Thoracic aorta (tissue), 2 donors: Measurements from ENCODE around the gene CAPN14. TPM values are rescaled to one million over a fixed set of nuclear protein-coding genes. Genes with fewer than 3 reads are reported as not detected.

Experiments
- ATAC-seq: fragments of 150-250 bp; one replicate; pipeline ENCODE4 v1.8.0; 2017; ENCODE audit warnings: low read depth; ENCODE audit not compliant: insufficient number of reproducible peaks, low FRiP score
- DNase-seq: peaks from one replicate; pipeline ENCODE4 v3.0.0-alpha.2; 2020; ENCODE audit warnings: low spot score
- H3K27ac ChIP-seq, 2 donors: fragments of 200-600 bp; sonication (generic); 1 replicate in 1 of 2; 2 replicates in 1 of 2; pipeline ENCODE4 v1.5.1; 2016; ENCODE audit warnings: mild to moderate bottlenecking in 2 of 2, moderate library complexity in 2 of 2
- H3K27me3 ChIP-seq: fragments of 200-600 bp; sonication (generic); replicated peaks from 2 replicates; pipeline ENCODE4 v1.6.0; 2016; ENCODE audit warnings: mild to moderate bottlenecking; ENCODE audit not compliant: insufficient read depth
- H3K36me3 ChIP-seq: fragments of 200-600 bp; sonication (generic); one replicate; pipeline ENCODE4 v1.5.1; 2016
- H3K4me1 ChIP-seq, 2 donors: fragments of 200-600 bp; sonication (generic); 1 replicate in 1 of 2; 2 replicates in 1 of 2; pipeline versions ENCODE4 v1.5.1 to v1.6.0; 2016; ENCODE audit warnings: low read depth in 2 of 2, mild to moderate bottlenecking in 1 of 2; ENCODE audit not compliant: control insufficient read depth in 1 of 2
- H3K4me3 ChIP-seq: fragments of 200-600 bp; sonication (generic); 2 replicates; pipeline ENCODE4 v1.5.1; 2016; ENCODE audit warnings: mild to moderate bottlenecking
- H3K9me3 ChIP-seq: fragments of 200-600 bp; sonication (generic); 2 replicates; pipeline ENCODE4 v1.5.1; 2016
- CTCF ChIP-seq: fragments of 200-600 bp; sonication (generic); IDR thresholded peaks from one replicate; pipeline ENCODE4 v1.5.1; 2019; ENCODE audit warnings: antibody characterized with exemption
- total RNA-seq, 2 donors: library from RNA; depleted of rRNA; stranded (reverse); fragments of >200 nt; gene quantifications; one replicate each; pipeline versions ENCODE4 v1.1.0 to v1.2.3, GENCODE V29; 2016

Gene CAPN14
- total RNA-seq, 2 donors from 2014 or later, result 0.14 TPM; not detected in 1

- Histone ChIP-seq H3K36me3 (no peaks in the 10 kb centered on the region), H3K27ac (no peak overlapping the region), H3K9me3 (no peaks in the 10 kb centered on the region), H3K4me3 (no peak overlapping the region), H3K4me1 (no peaks in the 10 kb centered on the region), H3K27me3 (no peaks in the 10 kb centered on the region)
- TF ChIP-seq CTCF, result no peak
- ATAC-seq, result no peak
- no peak for DNase-seq
These were observed 24.4 kb downstream of the CAPN14 start for GRCh38 chr2:31192851-31193392.

- Histone ChIP-seq H3K4me1 (no peaks in the 10 kb centered on the region), H3K27ac (no peak overlapping the region), H3K9me3 (no peaks in the 10 kb centered on the region), H3K36me3 (no peaks in the 10 kb centered on the region), H3K27me3 (no peaks in the 10 kb centered on the region), H3K4me3 (no peak overlapping the region)
- ATAC-seq (no peak), DNase-seq (no peak)
- TF ChIP-seq CTCF, result no peak
These were observed 24.9 kb downstream of the CAPN14 start for GRCh38 chr2:31192396-31192795.

- ATAC-seq, result no peak
- no peaks in the 10 kb centered on the region for H3K4me1 ChIP-seq
- H3K27me3 ChIP-seq, result no peaks in the 10 kb centered on the region
- no peaks in the 10 kb centered on the region for H3K36me3 ChIP-seq
- DNase-seq, result no peak
- H3K27ac ChIP-seq, result no peak overlapping the region
- no peak for TF ChIP-seq CTCF
- no peaks in the 10 kb centered on the region for H3K9me3 ChIP-seq
- no peak overlapping the region for H3K4me3 ChIP-seq
These were observed 25.4 kb downstream of the CAPN14 start for GRCh38 chr2:31191931-31192330.

GRCh38 chr2:31190188-31190587, 27.1 kb downstream of the CAPN14 start:
- no peak for TF ChIP-seq CTCF
- H3K4me1 ChIP-seq, result no peaks in the 10 kb centered on the region
- H3K27me3 ChIP-seq, result no peaks in the 10 kb centered on the region
- H3K27ac ChIP-seq, result no peak overlapping the region
- no peak for ATAC-seq
- DNase-seq, result no peak
- H3K9me3 ChIP-seq, result no peaks in the 10 kb centered on the region
- no peaks in the 10 kb centered on the region for H3K36me3 ChIP-seq
- H3K4me3 ChIP-seq, result no peak overlapping the region

GRCh38 chr2:31189141-31189540, 28.2 kb downstream of the CAPN14 start:
- Histone ChIP-seq H3K4me3 (no peak overlapping the region), H3K36me3 (no peaks in the 10 kb centered on the region), H3K27ac (no peak overlapping the region), H3K4me1 (no peaks in the 10 kb centered on the region), H3K9me3 (no peaks in the 10 kb centered on the region), H3K27me3 (no peaks in the 10 kb centered on the region)
- DNase-seq, result no peak
- ATAC-seq, result no peak
- no peak for TF ChIP-seq CTCF
